Mucosa of rectum (tissue), 2 donors: Measurements from ENCODE around the gene CORO7.

ENCODE experiments used
- H3K27ac ChIP-seq, 2 donors: one replicate each; pipeline ENCODE4 v1.7.0; 2013; ENCODE audit warnings: inconsistent platforms in 2 of 2, low read depth in 2 of 2, low read length in 2 of 2
- H3K27me3 ChIP-seq, 2 donors: one replicate each; pipeline ENCODE4 v1.7.0; 2013; ENCODE audit warnings: low read length in 2 of 2; ENCODE audit not compliant: control insufficient read depth in 2 of 2, insufficient read depth in 2 of 2
- H3K36me3 ChIP-seq, 2 donors: one replicate each; pipeline ENCODE4 v1.7.0; 2013; ENCODE audit warnings: low read length in 2 of 2; ENCODE audit not compliant: control insufficient read depth in 2 of 2, insufficient read depth in 2 of 2
- H3K4me1 ChIP-seq, 2 donors: one replicate each; pipeline ENCODE4 v1.7.0; 2013; ENCODE audit warnings: low read length in 2 of 2, mild to moderate bottlenecking in 1 of 2; ENCODE audit not compliant: control insufficient read depth in 2 of 2, insufficient read depth in 2 of 2
- H3K4me3 ChIP-seq, 2 donors: one replicate each; pipeline ENCODE4 v1.7.0; 2013; ENCODE audit warnings: low read length in 2 of 2
- H3K9ac ChIP-seq, 2 donors: one replicate each; pipeline ENCODE4 v1.7.0; 2013; ENCODE audit warnings: low read length in 2 of 2, low read depth in 1 of 2, mild to moderate bottlenecking in 1 of 2
- H3K9me3 ChIP-seq, 2 donors: one replicate each; pipeline ENCODE4 v1.7.0; 2013; ENCODE audit warnings: low read length in 2 of 2; ENCODE audit not compliant: control insufficient read depth in 2 of 2
- donor health status: healthy.
- donor health status: Normal muscosa, but diverticular disease.

The CORO7 gene

GRCh38 chr16:4450430-4450829 is 34.0 kb upstream of the CORO7 start:
- Histone ChIP-seq H3K9ac (no peak overlapping the region), H3K9me3 (no peaks in the 10 kb centered on the region), H3K36me3 (peaks cover 58 to 69% of the 10 kb centered on the region in 2 donors), H3K4me3 (no peak overlapping the region), H3K27ac (no peak overlapping the region), H3K4me1 (no peaks in the 10 kb centered on the region), H3K27me3 (no peaks in the 10 kb centered on the region)

GRCh38 chr16:4443986-4444385 is 27.6 kb upstream of the CORO7 start:
- no peaks in the 10 kb centered on the region for H3K27me3 ChIP-seq

GRCh38 chr16:4443271-4443670 is 26.9 kb upstream of the CORO7 start:
- H3K4me3 ChIP-seq: no peak overlapping the region
- H3K27ac ChIP-seq: no peak overlapping the region
- no peaks in the 10 kb centered on the region for H3K27me3 ChIP-seq
- no peaks in the 10 kb centered on the region for H3K9me3 ChIP-seq
- peaks cover 63 to 70% of the 10 kb centered on the region in 2 donors for H3K36me3 ChIP-seq
- H3K9ac ChIP-seq: no peak overlapping the region
- H3K4me1 ChIP-seq: no peaks in the 10 kb centered on the region

More at GRCh38 chr16:4443986-4444385, 27.6 kb upstream of the CORO7 start:
- H3K27ac ChIP-seq: no peak overlapping the region
- no peak overlapping the region for H3K4me3 ChIP-seq
- no peaks in the 10 kb centered on the region for H3K4me1 ChIP-seq
- H3K9ac ChIP-seq: no peak overlapping the region
- peaks cover 63 to 73% of the 10 kb centered on the region in 2 donors for H3K36me3 ChIP-seq
- H3K9me3 ChIP-seq: no peaks in the 10 kb centered on the region

- H3K9me3 ChIP-seq: no peaks in the 10 kb centered on the region
- no peak overlapping the region for H3K4me3 ChIP-seq
- H3K27ac ChIP-seq: no peak overlapping the region
- H3K4me1 ChIP-seq: no peaks in the 10 kb centered on the region
- no peak overlapping the region for H3K9ac ChIP-seq
- peaks cover 65 to 75% of the 10 kb centered on the region in 2 donors for H3K36me3 ChIP-seq
- H3K27me3 ChIP-seq: no peaks in the 10 kb centered on the region
Measured at GRCh38 chr16:4442371-4442770, 26.0 kb upstream of the CORO7 start.

- Histone ChIP-seq H3K4me3 (no peak overlapping the region), H3K27ac (no peak overlapping the region), H3K9ac (no peak overlapping the region), H3K27me3 (no peaks in the 10 kb centered on the region), H3K4me1 (no peaks in the 10 kb centered on the region), H3K36me3 (peaks cover 53 to 61% of the 10 kb centered on the region in 2 donors), H3K9me3 (no peaks in the 10 kb centered on the region)
Measured at GRCh38 chr16:4437366-4437765, 21.0 kb upstream of the CORO7 start.

GRCh38 chr16:4435337-4436067 is 19.1 kb upstream of the CORO7 start:
- Histone ChIP-seq H3K9me3 (no peaks in the 10 kb centered on the region), H3K36me3 (peaks cover 39 to 50% of the 10 kb centered on the region in 2 donors), H3K9ac (no peak overlapping the region), H3K27ac (no peak overlapping the region), H3K4me1 (no peaks in the 10 kb centered on the region), H3K4me3 (no peak overlapping the region), H3K27me3 (no peaks in the 10 kb centered on the region)

- Histone ChIP-seq H3K9ac (no peak overlapping the region), H3K4me3 (no peak overlapping the region), H3K36me3 (peaks cover 31 to 42% of the 10 kb centered on the region in 2 donors), H3K4me1 (no peaks in the 10 kb centered on the region), H3K27me3 (no peaks in the 10 kb centered on the region), H3K27ac (no peak overlapping the region), H3K9me3 (no peaks in the 10 kb centered on the region)
Measured at GRCh38 chr16:4433914-4434787, 17.8 kb upstream of the CORO7 start.

GRCh38 chr16:4433228-4433627 is 16.8 kb upstream of the CORO7 start:
- no peaks in the 10 kb centered on the region for H3K4me1 ChIP-seq
- H3K9ac ChIP-seq: no peak overlapping the region
- H3K36me3 ChIP-seq: peaks cover 27 to 40% of the 10 kb centered on the region in 2 donors
- H3K9me3 ChIP-seq: no peaks in the 10 kb centered on the region
- H3K27ac ChIP-seq: no peak overlapping the region
- no peak overlapping the region for H3K4me3 ChIP-seq
- H3K27me3 ChIP-seq: no peaks in the 10 kb centered on the region

GRCh38 chr16:4431023-4431422 is 14.6 kb upstream of the CORO7 start:
- no peak overlapping the region for H3K27ac ChIP-seq
- no peak overlapping the region for H3K4me3 ChIP-seq
- H3K4me1 ChIP-seq: peaks cover 8 to 11% of the 10 kb centered on the region in 2 donors
- no peaks in the 10 kb centered on the region for H3K9me3 ChIP-seq
- no peaks in the 10 kb centered on the region for H3K27me3 ChIP-seq
- H3K9ac ChIP-seq: no peak overlapping the region
- H3K36me3 ChIP-seq: peaks cover 14 to 24% of the 10 kb centered on the region in 2 donors

GRCh38 chr16:4428500-4428899 is 12.1 kb upstream of the CORO7 start:
- H3K36me3 ChIP-seq: peaks cover 0 to 9% of the 10 kb centered on the region in 2 donors
- no peak overlapping the region for H3K4me3 ChIP-seq
- no peak overlapping the region for H3K9ac ChIP-seq
- no peaks in the 10 kb centered on the region for H3K9me3 ChIP-seq
- H3K4me1 ChIP-seq: peaks cover 14 to 16% of the 10 kb centered on the region in 2 donors
- H3K27me3 ChIP-seq: no peaks in the 10 kb centered on the region
- H3K27ac ChIP-seq: no peak overlapping the region
